GM19193 (cell line): ENCODE data around the gene SLC25A44.

Experiments
- POLR2A ChIP-seq: IDR thresholded peaks from 4 replicates; pipeline ENCODE4 v1.6.1; 2011; ENCODE audit not compliant: insufficient read depth, insufficient read length; ENCODE audit errors: extremely low read depth

Gene SLC25A44

GRCh38 chr1:156155756-156156510 is 38.0 kb upstream of the SLC25A44 start:
- no peak for TF ChIP-seq POLR2A

DNA sequence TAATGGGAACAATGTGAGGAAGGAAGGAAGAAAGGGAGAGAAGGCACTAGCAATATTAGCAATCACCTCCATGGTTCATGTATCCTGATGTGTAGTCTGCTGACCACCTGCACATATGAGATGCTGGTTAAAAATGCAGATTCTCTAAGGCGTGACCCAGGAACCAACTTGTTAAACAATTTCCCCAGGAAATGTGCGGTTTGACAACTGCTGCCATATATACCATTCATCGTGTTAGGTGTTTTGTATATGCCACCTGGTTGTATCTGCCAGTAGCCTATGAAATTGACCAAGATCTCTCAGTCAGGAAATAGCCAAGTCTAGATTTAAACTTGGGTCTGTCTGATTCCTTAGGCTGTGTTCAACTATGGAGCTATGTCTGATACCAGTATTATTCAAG is 36.4 kb upstream of the SLC25A44 start:
- TF ChIP-seq POLR2A, result no peak

- TF ChIP-seq POLR2A, result no peak
These were observed 35.9 kb upstream of the SLC25A44 start for GRCh38 chr1:156157966-156158365.

DNA sequence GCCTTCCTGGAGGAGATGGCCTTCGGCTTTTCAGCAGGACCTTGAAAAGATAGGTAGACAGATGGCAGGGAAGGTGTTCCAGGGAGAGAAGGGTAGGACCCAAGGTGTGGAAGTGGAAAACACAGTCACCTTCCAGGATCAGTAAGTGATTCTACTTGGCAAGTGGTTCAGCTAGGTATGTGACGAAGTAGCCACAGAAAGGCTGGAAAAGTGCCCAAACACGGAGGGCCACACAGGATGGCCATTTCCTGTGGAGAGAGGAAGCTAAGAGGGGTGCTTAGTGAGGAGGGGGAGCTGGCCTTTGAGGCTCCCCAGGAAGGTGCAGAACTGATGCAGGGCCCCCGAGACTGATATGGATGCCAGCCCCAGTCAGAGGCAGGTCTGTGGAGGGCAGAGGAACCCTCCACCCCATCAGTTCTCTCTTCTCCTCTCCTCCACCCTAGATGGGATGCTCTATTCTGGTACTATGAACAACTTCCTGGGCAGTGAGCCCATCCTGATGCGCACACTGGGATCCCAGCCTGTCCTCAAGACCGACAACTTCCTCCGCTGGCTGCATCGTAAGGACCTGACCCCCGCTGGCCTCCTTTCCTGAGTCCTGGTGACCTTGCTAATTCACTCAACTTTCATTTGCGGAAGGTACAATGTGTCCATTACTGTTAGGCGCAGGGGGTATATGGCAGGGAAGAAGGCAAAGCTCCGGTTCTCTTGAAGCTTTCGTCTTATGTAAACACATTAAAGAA is 33.7 kb upstream of the SLC25A44 start:
- TF ChIP-seq POLR2A, result no peak

- no peak for TF ChIP-seq POLR2A
These were observed 33.1 kb upstream of the SLC25A44 start for GRCh38 chr1:156160743-156161171.

DNA sequence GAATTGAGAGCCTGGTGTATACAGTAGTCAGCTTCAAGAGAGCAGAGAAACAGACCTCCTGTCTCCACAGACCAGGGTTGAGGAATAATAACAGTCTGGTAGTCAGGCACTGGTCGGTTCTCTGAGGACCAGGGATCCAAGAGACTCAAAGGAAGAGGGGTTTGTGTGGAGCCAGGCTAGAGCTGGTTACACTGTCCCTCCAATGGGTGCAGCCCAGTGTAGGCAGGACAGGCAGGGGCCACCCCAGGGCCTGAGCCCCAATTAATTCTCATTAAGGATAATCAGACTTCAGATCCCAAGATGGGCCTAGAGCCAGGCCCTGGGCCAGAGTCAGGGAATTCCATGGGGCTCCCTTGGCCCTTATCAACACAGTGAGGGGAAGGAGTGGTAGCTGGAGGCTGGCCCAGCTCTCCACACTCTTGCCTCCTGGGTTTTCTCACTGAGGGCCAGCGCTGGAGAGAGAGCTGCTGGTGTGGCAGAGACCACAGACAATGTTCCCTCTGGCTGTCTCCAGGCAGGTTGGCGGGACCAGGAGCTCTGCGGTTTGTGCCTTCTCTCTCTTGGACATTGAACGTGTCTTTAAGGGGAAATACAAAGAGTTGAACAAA is 31.4 kb upstream of the SLC25A44 start:
- TF ChIP-seq POLR2A, result no peak

GRCh38 chr1:156163712-156164111 is 30.2 kb upstream of the SLC25A44 start:
- no peak for TF ChIP-seq POLR2A

DNA sequence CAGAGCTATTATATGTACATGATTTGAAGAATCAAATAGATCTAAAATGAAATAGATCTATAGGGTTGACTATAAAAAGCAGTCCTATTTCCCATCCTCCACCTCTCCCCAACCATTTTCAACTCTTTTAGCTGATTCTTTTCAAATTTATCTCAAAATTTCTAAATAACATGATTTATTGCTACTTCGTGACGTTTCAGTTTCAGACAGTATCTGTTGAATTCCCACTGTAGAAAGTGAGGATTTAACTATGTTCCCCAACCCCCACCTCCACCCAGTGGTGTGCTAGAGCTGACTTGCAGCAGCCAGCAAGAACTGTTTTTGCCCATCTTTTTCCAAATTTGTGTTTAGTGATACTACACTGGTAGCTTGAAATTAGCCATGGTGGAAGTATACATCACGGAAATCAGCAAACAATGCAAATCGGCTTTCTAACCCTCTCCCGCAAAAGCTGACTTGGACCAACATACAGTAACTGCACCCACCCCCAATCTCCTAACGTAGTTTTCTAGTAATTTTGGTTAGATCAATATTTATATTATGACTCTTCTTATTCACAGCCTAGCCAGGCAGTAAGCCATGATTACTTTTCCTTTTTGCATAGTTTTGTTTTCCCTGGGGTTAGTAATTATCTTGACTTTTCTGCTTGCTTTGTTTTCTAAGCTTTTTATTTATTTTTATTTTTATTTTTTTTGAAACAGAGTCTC is 29.6 kb upstream of the SLC25A44 start:
- no peak for TF ChIP-seq POLR2A

DNA sequence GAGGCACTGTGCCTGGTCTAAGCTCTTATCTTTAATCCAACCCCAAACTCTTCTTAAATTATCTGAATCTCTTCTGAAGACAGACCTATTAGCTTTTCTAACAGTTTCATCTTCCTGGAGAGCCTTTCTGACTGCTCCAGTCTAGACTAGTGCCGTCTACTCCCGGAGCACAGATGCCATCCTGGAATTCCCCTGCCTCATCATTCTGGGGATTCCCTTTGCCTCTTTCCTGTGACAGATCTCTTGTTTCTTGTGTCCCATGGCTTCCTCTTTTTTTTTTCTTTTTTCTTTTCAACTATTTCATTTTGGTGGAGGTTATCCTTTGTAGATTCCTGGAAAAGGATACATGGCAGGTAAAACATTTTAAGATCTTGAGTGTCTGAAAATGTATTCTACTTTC is 28.8 kb upstream of the SLC25A44 start:
- TF ChIP-seq POLR2A, result no peak

GRCh38 chr1:156167536-156167935 is 26.4 kb upstream of the SLC25A44 start:
- TF ChIP-seq POLR2A, result no peak

GRCh38 chr1:156172696-156173470 is 21.0 kb upstream of the SLC25A44 start:
- no peak for TF ChIP-seq POLR2A

- TF ChIP-seq POLR2A, result no peak
These were observed 17.2 kb upstream of the SLC25A44 start for GRCh38 chr1:156176610-156177210.

DNA sequence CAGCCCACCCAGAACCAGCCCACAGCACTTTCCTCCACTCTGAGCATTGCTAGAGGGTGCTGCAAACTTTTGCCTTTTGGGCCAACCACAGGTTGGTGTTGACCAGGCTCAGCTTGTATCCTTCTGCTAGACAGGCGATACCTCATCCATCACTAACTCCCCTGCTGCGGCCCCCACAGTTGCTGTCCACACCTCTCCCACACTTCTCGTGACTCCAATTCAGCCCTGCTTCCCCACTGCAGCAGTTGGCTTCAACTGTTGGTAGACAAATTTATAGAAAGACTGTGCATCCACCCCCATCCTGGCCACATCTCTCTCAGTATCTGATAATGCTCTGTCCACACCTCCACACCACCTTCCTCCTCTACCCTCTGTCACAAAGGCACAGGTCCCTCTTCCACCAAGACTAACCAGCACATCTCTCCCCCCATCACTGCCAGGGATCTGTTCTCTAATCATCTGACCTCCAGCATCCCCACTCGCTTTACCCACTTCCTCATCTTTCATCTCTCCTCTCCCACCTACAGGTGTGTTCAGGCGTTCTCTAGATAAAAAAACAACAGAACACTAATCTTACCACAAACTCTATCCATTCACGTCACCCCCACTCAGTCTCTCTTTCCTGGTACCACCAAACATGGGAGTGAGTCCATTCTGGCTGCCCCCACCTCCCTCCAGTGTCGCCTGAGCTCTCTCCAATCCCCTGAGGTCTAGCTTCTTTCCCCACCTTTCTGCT is 15.8 kb upstream of the SLC25A44 start:
- no peak for TF ChIP-seq POLR2A

- no peak for TF ChIP-seq POLR2A
These were observed 13.4 kb upstream of the SLC25A44 start for GRCh38 chr1:156180471-156180870.

GRCh38 chr1:156191292-156191964 is 2.5 kb upstream of the SLC25A44 start:
- no peak for TF ChIP-seq POLR2A
